ENCODE data around the gene DNAJC1.

DNAJC1 gene

GRCh38 chr10:21831986-21832820 is 171.3 kb downstream of the DNAJC1 start:
- peaks cover 4% of the 10 kb centered on the region for H3K27me3 Mint-ChIP-seq (ENCODE audit: low read depth, poor library complexity)
- H3K4me1 Mint-ChIP-seq: no peaks in the 10 kb centered on the region
- no peak overlapping the region for H3K27ac Mint-ChIP-seq
- H3K4me3 Mint-ChIP-seq: no peak overlapping the region
- no peak for TF ChIP-seq CTCF (IDR thresholded peaks at IDR 0.05)
- peaks cover 98% of the 10 kb centered on the region for H3K9me3 Mint-ChIP-seq
- no peak for DNase-seq
- peaks cover 89% of the 10 kb centered on the region for H3K36me3 Mint-ChIP-seq (ENCODE audit: low read depth)

GRCh38 chr10:21830037-21830436 is 173.5 kb downstream of the DNAJC1 start:
- TF ChIP-seq CTCF (IDR thresholded peaks at IDR 0.05): no peak
- no peak overlapping the region for H3K4me3 Mint-ChIP-seq
- peaks cover 97% of the 10 kb centered on the region for H3K9me3 Mint-ChIP-seq
- DNase-seq: no peak
- H3K36me3 Mint-ChIP-seq (ENCODE audit: low read depth): peaks cover 89% of the 10 kb centered on the region
- no peaks in the 10 kb centered on the region for H3K4me1 Mint-ChIP-seq
- no peaks in the 10 kb centered on the region for H3K27me3 Mint-ChIP-seq (ENCODE audit: low read depth, poor library complexity)
- H3K27ac Mint-ChIP-seq: no peak overlapping the region

GRCh38 chr10:21827308-21827707 is 176.2 kb downstream of the DNAJC1 start:
- no peak for DNase-seq
- H3K27me3 Mint-ChIP-seq (ENCODE audit: low read depth, poor library complexity): no peaks in the 10 kb centered on the region
- H3K4me3 Mint-ChIP-seq: no peak overlapping the region
- H3K36me3 Mint-ChIP-seq (ENCODE audit: low read depth): peaks cover 80% of the 10 kb centered on the region
- H3K27ac Mint-ChIP-seq: no peak overlapping the region
- H3K9me3 Mint-ChIP-seq: peaks cover 82% of the 10 kb centered on the region
- H3K4me1 Mint-ChIP-seq: no peaks in the 10 kb centered on the region
- TF ChIP-seq CTCF (IDR thresholded peaks at IDR 0.05): no peak

GRCh38 chr10:21826725-21827124 is 176.8 kb downstream of the DNAJC1 start:
- TF ChIP-seq CTCF (IDR thresholded peaks at IDR 0.05): no peak
- Mint-ChIP-seq H3K9me3 (peaks cover 76% of the 10 kb centered on the region), H3K4me1 (no peaks in the 10 kb centered on the region), H3K4me3 (no peak overlapping the region), H3K27me3 (ENCODE audit: low read depth, poor library complexity) (no peaks in the 10 kb centered on the region), H3K27ac (no peak overlapping the region), H3K36me3 (ENCODE audit: low read depth) (peaks cover 75% of the 10 kb centered on the region)
- no peak for DNase-seq

GRCh38 chr10:21825345-21825744 is 178.2 kb downstream of the DNAJC1 start:
- Mint-ChIP-seq H3K27ac (no peak overlapping the region), H3K9me3 (peaks cover 63% of the 10 kb centered on the region), H3K27me3 (ENCODE audit: low read depth, poor library complexity) (no peaks in the 10 kb centered on the region), H3K36me3 (ENCODE audit: low read depth) (peaks cover 64% of the 10 kb centered on the region), H3K4me1 (no peaks in the 10 kb centered on the region), H3K4me3 (no peak overlapping the region)
- DNase-seq: no peak
- TF ChIP-seq CTCF (IDR thresholded peaks at IDR 0.05): no peak

- DNase-seq: no peak
- Mint-ChIP-seq H3K27me3 (ENCODE audit: low read depth, poor library complexity) (no peaks in the 10 kb centered on the region), H3K4me3 (no peak overlapping the region), H3K4me1 (no peaks in the 10 kb centered on the region), H3K36me3 (ENCODE audit: low read depth) (peaks cover 55% of the 10 kb centered on the region), H3K27ac (no peak overlapping the region), H3K9me3 (peaks cover 54% of the 10 kb centered on the region)
- TF ChIP-seq CTCF (IDR thresholded peaks at IDR 0.05): no peak
Measured at GRCh38 chr10:21824409-21824808, 179.1 kb downstream of the DNAJC1 start.
